Mucosa of descending colon (tissue), 3 donors: ENCODE results near the gene DCAF6. TPM values are rescaled to one million over a fixed set of nuclear protein-coding genes. Genes with fewer than 3 reads are reported as not detected.
A peak's percentile ranks its signal among the peaks of the same experiment; 100 is the strongest.

Source experiments
- ATAC-seq: fragments of 200-7000 bp; cut with Tn5 transposase; one replicate; pipeline ENCODE4 v1.9.1; 2020; ENCODE audit warnings: mild to moderate bottlenecking, moderate library complexity
- DNase-seq, 3 donors: peaks; one replicate each; pipeline ENCODE4 v3.0.0-alpha.2; 2020
- H3K36me3 ChIP-seq: fragments of 200-600 bp; one replicate; pipeline ENCODE4 v1.8.0; 2021; ENCODE audit warnings: low read depth, mild to moderate bottlenecking
- H3K4me1 ChIP-seq: fragments of 200-600 bp; one replicate; pipeline ENCODE4 v1.8.0; 2021; ENCODE audit warnings: low read depth, mild to moderate bottlenecking
- H3K4me3 ChIP-seq: fragments of 200-600 bp; one replicate; pipeline ENCODE4 v1.8.0; 2021; ENCODE audit warnings: mild to moderate bottlenecking
- H3K9me3 ChIP-seq: fragments of 200-600 bp; one replicate; pipeline ENCODE4 v1.8.0; 2021; ENCODE audit warnings: mild to moderate bottlenecking
- intact Hi-C, 2 donors: fragments of 100-400 bp; cut with DNase I in 1 of 2; cut with micrococcal nuclease in 1 of 2; formaldehyde crosslinking; loops; one replicate each; pipeline versions ENCODE4 v1.11.0 to v1.11.1; 2022; cut with DNase I, micrococcal nuclease
- total RNA-seq, 3 donors: library from RNA; stranded (reverse); fragmentation: NEBNext Ultra II Directional in 2 of 3; extraction: Animal tissue kit (Norgen Biotek cat#: 25700) in 2 of 3; gene quantifications; one replicate each; pipeline versions ENCODE4 v1.2.1 to v1.2.4, GENCODE V29; 2021 to 2023
- TF ChIP-seq, protein P1 (sequence below): fragments of 200-600 bp; IDR thresholded peaks from one replicate; pipeline ENCODE4 v1.8.0; 2022; ENCODE audit warnings: antibody characterized with exemption, mild to moderate bottlenecking
- donor health status: DM: no; HTN: no; CAD: no; lungs with moderate emphysema.
- donor health status: DM: no; HTN: no; CAD: no.
- donor health status: DM: no; HTN: yes; CAD: no.

The DCAF6 gene
- total RNA-seq, 3 donors from 2014 or later = 57.1 to 71.7 (median 62.2) TPM

DNA sequence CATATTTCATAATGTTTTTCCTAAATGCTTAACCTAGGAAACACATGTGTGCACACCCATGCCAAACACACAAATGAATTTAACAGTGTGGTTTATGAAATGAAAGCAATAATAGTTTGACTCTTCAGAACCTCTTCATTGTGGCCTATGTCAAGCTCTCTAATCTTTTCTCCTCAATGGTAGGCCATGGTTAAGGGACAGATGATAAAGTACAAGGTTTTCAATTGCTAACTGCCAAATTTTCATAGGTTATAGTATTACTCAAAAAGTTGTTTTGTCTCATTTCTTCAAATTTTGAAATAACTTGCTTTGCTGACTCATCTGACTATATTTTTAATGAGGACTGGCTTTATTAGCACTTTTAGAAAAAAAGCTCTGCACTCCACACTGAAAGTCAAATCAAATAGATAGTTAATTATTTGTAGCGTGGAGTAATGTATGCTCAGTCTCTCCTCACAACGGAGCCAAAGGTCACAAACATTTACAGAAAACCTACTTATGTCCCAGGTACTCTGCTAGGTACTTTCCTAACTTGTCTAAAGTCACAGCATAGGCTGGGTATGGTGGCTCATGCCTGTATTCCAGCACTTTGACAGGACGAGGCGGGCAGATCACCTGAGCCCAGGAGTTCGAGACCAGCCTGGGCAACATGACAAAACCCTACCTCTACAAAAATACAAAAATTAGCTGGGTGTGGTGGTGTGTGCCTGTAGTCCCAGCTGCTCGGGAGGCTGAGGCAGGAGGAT lies 19.5 kb upstream of the DCAF6 start:
- Histone ChIP-seq H3K4me3 (no peak overlapping the region), H3K4me1 (peaks cover 7% of the 10 kb centered on the region), H3K36me3 (no peaks in the 10 kb centered on the region), H3K9me3 (no peaks in the 10 kb centered on the region)
- TF ChIP-seq, protein P1, sequence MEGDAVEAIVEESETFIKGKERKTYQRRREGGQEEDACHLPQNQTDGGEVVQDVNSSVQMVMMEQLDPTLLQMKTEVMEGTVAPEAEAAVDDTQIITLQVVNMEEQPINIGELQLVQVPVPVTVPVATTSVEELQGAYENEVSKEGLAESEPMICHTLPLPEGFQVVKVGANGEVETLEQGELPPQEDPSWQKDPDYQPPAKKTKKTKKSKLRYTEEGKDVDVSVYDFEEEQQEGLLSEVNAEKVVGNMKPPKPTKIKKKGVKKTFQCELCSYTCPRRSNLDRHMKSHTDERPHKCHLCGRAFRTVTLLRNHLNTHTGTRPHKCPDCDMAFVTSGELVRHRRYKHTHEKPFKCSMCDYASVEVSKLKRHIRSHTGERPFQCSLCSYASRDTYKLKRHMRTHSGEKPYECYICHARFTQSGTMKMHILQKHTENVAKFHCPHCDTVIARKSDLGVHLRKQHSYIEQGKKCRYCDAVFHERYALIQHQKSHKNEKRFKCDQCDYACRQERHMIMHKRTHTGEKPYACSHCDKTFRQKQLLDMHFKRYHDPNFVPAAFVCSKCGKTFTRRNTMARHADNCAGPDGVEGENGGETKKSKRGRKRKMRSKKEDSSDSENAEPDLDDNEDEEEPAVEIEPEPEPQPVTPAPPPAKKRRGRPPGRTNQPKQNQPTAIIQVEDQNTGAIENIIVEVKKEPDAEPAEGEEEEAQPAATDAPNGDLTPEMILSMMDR = no peak
- intact Hi-C loops = no loop called here
- ATAC-seq = peak; percentile 88
- DNase-seq = peak in 1 of 3 donors; percentile 40

DNA sequence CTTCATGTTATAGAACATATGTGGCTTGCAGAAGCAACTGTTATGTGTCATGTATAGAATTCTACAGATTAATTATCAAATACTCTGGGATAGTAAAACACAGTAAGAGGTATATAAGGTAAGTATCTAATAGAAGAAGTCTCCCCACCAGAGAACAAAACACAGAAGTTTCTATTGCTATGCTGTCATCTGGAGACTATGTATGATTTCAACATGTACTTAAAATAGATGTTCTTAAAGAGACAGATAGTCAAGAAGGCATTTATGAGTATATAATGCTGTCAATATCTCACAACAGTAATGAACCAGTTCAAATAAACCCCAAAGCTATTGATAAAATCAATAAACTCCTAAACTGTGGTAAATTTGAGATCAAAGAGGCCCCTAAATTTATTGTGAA lies 14.5 kb upstream of the DCAF6 start:
- no peak for ATAC-seq
- Histone ChIP-seq H3K4me3 (no peak overlapping the region), H3K4me1 (peaks cover 24% of the 10 kb centered on the region), H3K36me3 (no peaks in the 10 kb centered on the region), H3K9me3 (no peaks in the 10 kb centered on the region)
- intact Hi-C loops = no loop called here
- TF ChIP-seq, protein P1 = no peak
- no peak for DNase-seq

DNA sequence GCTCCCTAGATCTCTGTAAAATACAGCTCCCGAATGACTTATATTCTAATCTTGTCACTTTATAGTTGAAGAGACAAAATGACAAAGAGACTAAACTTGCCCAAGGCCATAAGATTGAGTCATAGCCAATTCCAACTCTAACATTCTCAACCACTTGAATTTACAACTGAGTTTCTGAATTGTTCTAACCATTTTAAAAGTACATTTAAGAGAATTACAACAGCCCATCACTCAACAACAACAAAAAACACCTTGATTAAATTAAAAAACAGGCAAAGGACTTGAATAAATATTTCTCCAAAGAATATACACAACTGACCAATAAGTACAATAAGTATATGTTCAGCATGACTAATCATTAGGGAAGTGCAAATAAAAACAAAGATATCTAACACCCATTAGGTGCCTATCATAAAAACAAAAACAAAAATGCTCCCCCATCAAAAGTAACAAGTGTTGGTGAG lies 13.8 kb upstream of the DCAF6 start:
- ATAC-seq (no peak), DNase-seq (no peak)
- Histone ChIP-seq H3K4me3 (no peak overlapping the region), H3K9me3 (no peaks in the 10 kb centered on the region), H3K36me3 (no peaks in the 10 kb centered on the region), H3K4me1 (peaks cover 25% of the 10 kb centered on the region)
- intact Hi-C loops = no loop called here
- TF ChIP-seq, protein P1 = no peak

DNA sequence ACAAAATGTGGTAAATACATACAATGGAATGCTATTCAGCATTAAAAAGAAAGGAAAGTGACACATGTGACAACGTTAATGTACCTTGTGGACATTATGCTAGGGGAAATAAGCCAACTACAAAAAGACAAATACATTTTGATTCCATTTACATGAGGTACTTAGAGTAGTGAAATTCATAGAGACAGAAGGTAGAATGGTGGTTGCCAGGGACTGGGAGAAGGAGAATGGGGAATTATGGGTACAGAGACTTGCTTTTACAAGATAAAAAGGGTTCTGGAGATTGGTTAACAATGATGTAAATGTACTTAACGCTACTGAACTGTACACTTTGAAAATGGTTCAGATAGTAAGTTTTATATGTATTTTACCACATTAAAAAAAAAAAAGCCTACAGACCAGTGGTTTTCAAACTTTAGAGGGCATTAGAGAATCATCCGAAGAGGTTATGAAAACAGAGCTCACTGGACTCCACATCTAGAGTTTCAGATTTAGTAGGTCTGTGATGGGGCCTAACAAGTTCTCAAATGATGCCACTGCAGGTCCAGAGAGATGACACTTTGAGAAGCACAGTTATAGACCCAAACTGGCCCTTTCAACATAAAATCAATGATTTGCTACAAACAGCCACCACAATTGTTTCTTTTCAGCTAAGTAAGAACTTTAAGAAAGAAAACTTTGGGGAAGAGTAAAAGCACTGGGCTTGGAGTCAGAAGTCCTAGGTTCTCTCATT lies 13.0 kb upstream of the DCAF6 start:
- peaks cover 20% of the 10 kb centered on the region for H3K4me1 ChIP-seq
- H3K36me3 ChIP-seq = no peaks in the 10 kb centered on the region
- no peak overlapping the region for H3K4me3 ChIP-seq
- ATAC-seq (no peak), DNase-seq (no peak)
- intact Hi-C loops = no loop called here
- TF ChIP-seq, protein P1 = no peak
- H3K9me3 ChIP-seq = no peaks in the 10 kb centered on the region

DNA sequence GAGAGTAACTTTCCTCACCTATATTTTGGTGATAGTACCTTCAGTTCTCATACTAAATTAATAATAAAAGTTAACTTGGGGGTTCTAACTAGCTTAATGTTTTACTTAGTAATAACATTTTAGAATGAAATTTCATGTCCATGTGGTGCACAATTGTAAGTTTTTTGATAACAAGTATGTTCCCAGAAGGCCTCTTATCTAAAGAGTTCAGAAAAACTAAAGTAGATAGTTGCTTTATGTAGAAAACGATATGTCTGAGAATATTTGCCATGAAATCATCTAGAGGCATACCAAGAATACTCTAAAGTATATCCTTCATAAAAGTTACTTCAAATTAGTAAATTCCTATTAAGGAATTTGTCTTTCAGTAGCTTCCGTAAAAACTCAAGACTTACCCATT lies 12.4 kb upstream of the DCAF6 start:
- peaks cover 20% of the 10 kb centered on the region for H3K4me1 ChIP-seq
- no peaks in the 10 kb centered on the region for H3K9me3 ChIP-seq
- no peak overlapping the region for H3K4me3 ChIP-seq
- no peaks in the 10 kb centered on the region for H3K36me3 ChIP-seq
- TF ChIP-seq, protein P1 = no peak
- intact Hi-C loops = no loop called here
- DNase-seq (no peak), ATAC-seq (no peak)
